T-helper 2 cell treated with Interferon-gamma antibody and Interleukin-4, amounts not matched to agents 100 ng/mL and 5 ng/mL, for 36 hours (primary cell): ENCODE measurements around the gene UTP20. TPM values are rescaled to one million over a fixed set of nuclear protein-coding genes. Genes with fewer than 3 reads are reported as not detected.

Experiments
- intact Hi-C: fragments of 100-400 bp; cut with micrococcal nuclease; formaldehyde crosslinking; loops from one replicate; pipeline ENCODE4 v1.15.1; 2023
- total RNA-seq: library from RNA; stranded (reverse); gene quantifications from 2 replicates; pipeline ENCODE4 v1.2.3, GENCODE V29; 2022

Gene UTP20
- total RNA-seq, 1 donor from 2014 or later: 23.7 TPM

DNA sequence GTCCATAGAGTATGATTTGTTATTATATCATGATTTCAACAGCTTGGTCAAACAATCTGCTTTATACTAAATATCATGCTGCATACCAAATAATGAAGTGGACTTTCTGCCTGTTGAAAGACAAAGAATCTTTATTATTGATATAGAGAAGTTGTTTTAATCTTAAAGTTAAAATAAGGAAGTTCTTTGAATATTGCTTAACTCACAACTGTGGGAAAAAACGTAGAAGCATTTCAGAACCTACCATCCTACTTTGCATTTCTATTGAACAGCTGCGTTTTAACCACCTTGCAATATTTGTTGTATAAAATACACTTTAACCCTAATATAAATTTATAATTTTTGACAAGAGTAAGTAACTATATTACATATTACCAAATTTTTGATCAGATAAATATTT is 150.6 kb downstream of the UTP20 start:
- intact Hi-C loops: no loop called here

GRCh38 chr12:101436136-101436535 is 156.2 kb downstream of the UTP20 start:
- intact Hi-C loops: no loop called here

Other genes with a start within 250 kb of the UTP20 start
- not detected in 2 replicates for gene SLC5A8, start 69.9 kb upstream of the UTP20 start, total RNA-seq
- gene ARL1, start 127.7 kb downstream of the UTP20 start, total RNA-seq: 55.6 and 56.6 TPM in 2 replicates
- not detected in 2 replicates for gene SPIC, start 195.2 kb downstream of the UTP20 start, total RNA-seq